Right hindlimb (tissue), 1 donor: Measurements from ENCODE around the gene CRYGS.
"Not testable (repeated sequence)": the region's sequence is repeated elsewhere in the genome, so short reads cannot be mapped to it uniquely, and the experiment has no call there.

Experiments
- DNase-seq: peaks from one replicate; pipeline ENCODE4 v3.0.0-alpha.2; 2018

Gene CRYGS

DNA sequence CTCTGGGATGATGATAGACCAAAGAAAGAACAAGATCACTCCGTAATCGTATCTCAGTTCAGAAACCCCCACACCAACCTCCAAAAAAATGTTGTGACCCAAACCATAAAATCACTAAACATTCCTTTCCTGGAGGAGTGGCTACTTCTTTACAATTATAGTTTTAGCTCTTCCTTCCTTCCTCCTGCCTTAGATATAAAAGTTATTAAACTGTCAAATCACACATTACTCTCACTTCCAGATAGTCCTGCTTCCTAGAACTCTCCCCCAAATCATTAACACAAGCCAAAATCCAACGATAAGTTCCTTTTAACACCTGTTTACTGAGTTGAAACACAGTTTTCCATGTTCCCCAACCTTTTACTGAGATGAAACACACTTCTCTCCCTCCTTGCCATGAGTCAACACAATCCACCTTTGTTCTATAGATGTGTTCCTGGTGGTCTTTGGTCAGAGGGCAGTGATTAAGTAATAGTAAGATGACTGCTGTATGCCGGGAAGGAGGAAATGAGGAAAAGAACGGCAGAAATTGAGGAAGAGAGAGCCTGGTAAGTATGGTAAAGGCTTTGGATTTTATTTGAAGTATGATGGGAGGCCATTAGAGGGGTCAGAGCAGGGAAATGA is 8.3 kb upstream of the CRYGS start:
- no peak for DNase-seq

DNA sequence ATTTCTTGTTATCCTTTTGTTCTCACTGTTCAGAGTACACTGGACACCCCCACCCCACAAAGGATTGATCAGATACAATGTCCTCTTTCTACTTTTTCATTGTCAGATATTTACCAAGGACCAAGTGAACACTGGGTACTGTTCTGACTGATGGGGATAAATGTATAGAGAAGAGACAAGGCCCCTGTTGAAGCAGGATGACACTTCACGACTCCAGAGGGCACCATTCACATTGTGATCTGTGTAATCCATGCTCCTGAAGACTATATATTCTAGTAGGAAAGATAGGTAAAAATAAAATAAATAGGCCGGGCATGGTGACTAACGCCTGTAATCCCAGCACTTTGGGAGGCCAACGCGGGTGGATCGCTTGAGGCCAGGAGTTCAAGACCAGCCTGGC is 7.2 kb upstream of the CRYGS start:
- no peak for DNase-seq

DNA sequence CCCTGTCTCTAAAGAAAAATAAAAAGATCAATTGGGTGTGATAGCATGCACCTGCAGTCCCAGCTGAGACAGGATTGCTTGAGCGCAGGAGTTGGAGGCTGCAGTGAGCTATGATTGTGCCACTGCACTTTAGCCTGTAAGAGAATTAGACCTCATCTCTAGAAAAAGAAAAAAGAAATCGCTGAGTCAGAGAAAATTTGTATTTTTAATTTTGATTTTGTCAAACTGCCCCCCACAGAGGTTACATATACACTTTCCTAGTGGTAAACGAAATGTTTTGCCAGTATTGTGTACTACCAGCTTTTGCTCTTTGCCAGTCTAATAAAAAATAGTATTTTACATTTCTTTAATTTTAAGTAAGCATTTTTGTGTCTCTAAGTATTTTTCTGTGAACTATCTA is 5.3 kb upstream of the CRYGS start:
- DNase-seq: no peak

DNA sequence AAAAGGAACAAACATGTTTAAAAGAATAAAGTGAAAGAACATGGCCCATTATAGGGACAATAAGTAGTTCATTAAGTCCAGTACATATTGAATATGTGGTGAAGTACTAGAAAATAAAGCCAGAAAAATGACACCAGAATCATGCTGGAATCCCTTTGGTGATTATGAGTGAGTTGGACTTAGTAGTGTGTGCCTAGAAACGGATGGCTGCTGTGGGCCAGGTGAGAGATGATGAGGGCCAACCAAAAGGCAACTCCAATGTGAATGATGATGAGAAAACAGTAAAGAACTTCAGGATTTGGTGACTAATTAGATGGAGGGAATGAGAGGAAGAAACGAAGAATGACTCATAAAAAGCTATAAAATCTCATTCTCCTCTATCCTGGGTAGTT is 3.3 kb downstream of the CRYGS start:
- no peak for DNase-seq

DNA sequence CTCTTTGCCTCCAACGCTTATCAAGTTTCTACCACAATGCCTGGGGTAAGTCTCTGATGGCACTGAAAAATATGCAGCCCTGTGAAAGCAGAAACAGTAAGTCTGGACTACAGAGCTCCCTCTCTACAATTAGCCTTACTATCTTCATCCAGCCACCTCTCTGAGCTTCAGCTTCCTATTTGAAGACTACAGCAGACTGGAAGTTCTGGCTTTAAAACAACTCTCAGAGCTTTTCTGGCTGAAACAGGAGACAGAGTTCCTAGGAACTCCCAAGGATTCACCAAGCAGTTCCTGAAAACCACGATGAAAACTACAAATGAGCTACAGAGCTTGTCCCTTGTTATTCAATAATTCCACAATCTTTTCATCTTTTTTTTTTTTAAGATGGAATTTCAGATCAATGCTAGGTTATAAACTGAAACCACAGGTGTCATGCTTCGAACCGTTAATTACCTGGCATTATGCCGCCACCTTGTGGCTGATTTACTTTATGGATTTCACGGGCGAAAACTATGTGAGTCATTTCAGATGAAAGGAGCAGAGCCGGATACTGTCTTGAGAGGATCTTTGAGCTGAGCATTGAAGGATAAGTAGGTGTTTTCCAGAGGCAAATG is 3.9 kb downstream of the CRYGS start:
- peak; percentile 73 for DNase-seq

DNA sequence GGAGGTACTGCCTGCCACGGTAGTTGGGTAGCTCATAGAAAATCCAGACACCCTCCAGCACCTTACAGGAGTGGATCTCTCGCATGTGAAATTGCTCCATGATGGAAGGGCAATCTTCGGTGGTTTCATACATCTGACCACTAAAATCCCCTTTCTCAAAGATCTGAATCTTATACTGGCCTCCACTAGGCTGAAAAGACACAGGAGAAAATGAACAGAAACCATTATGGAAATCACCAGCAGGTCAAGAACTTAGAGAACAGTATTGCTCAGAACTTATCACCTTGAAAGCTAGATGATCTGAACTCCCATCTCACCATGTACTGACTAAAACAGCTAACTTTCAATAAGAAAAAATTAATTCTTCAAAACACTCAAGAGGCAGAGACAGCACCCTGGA is 5.4 kb downstream of the CRYGS start:
- no peak for DNase-seq

DNA sequence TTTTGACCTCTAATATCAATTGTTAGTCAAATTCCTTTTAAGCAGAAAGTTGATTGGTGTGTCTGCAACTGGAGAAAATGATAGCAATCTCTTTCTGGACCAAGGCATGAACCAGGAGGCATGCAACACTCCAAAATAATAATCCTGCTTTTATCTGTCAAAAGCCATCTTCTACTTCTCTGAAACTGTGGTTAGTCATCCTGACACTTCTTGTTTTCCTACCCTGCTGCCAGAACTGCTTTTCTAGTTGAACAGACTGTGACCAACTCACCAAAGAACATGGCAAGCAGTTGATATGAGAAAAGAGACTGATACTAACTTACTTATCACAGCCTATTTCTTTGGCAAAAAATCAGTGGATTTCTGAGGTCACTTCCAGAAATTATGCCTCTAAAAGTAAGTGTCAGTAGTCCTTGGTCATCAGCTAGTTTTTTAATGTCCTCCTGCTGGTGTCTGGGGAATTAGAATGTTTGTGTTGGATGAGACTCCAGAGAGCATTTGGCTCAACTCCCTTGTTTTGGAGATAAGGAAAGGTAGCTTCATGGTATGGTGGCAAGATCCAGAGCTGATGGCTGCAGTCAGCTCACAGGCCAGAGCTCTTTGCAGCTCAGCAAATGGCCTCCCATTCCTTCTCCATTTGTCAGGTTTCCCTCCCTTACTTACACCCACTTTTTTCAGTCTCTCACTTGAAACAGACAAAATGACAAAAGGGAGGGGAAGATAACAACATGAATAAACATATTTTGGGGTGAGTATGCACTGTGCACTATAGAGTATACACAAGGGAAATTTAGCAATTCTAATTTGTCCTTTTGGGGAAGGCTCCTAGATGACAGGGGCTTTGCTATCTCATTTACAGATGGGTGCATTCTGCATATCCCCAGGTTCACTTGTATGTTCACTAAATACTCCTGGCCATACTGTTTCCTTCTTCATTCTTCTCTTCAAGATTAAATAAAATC is 7.0 kb downstream of the CRYGS start:
- no peak for DNase-seq

DNA sequence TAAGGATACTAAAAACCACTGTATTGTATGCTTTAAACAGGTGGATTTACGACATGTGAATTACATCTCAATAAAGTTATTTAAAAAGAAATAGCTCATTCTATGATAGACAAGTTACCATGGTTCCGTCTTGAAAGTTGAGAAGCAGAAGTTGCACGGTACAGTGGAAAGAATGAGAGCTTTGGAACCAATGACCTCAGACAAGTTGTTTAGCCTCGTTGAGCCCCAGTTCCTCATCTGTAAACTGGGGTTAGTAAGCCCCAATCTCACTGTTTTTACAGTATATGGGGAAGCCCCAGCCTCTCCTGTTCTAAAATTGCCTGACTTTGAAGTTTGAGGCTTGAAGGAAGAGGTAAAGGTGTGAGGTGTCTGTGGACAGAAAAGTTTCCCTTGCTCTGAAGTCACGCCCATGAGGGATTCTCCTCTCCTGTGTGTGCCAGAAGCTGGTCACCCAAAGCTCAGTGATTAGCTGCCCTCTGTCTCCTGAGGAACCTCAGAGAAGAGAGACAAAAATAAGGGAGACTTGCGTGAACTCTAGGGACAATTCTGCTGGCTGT is 10.0 kb downstream of the CRYGS start:
- DNase-seq: no peak

DNA sequence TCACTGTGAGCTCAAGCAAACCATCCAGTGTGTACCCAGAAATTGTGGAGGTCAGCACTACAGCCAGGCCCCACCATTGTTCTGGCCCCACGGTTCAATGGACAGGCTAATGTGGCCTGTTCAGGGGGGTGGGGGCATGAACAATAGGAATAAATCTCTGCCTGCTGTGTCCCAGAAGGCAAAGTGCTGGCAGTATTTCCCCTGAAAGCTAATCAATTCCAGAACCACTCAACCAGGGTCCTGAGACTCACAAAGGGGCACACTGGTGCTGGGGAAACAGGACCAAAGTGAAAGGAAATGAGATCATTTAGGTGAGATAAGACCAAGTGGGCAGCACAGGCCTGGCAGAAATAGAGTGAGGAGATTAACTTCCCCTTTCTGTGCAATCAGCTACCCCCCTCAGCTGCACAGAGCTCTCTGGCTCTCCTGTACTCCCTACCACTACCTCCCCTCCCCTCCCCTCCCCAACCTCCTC is 11.5 kb downstream of the CRYGS start:
- no peak for DNase-seq

DNA sequence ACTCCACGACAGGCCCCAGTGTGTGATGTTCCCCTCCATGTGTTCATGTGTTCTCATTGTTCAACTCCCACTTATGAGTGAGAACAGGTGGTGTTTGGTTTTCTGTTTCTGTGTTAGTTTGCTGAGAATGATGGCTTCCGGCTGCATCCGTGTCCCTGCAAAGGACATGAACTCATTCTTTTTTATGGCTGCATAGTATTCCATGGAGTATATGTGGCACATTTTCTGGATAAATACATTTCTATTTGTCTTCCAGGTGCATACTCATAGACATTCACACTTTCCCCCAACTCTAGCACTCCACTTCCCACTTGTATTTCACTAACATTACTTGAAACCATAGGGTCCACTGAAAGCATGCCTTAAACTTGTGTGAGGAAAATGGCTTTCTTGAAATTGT is 12.5 kb downstream of the CRYGS start:
- not testable (repeated sequence) for DNase-seq

DNA sequence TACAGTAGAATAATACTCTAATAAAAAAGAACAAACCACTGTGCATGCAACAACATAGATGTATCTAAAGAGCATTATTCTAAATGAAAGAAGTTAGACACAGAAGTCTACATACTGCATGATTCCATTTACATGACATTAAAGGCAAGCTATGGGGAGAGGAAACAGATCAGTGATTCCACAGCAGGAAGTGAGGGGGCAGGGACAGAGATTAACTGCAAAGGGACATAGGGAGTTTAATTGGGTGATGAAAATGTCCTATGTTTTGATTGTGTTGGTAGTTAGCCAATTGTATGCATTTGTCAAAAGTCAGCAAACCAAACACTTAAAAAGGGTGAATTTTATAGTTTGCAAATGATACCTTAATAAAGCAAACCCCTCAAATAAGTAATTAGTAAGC is 13.8 kb downstream of the CRYGS start:
- DNase-seq: no peak

DNA sequence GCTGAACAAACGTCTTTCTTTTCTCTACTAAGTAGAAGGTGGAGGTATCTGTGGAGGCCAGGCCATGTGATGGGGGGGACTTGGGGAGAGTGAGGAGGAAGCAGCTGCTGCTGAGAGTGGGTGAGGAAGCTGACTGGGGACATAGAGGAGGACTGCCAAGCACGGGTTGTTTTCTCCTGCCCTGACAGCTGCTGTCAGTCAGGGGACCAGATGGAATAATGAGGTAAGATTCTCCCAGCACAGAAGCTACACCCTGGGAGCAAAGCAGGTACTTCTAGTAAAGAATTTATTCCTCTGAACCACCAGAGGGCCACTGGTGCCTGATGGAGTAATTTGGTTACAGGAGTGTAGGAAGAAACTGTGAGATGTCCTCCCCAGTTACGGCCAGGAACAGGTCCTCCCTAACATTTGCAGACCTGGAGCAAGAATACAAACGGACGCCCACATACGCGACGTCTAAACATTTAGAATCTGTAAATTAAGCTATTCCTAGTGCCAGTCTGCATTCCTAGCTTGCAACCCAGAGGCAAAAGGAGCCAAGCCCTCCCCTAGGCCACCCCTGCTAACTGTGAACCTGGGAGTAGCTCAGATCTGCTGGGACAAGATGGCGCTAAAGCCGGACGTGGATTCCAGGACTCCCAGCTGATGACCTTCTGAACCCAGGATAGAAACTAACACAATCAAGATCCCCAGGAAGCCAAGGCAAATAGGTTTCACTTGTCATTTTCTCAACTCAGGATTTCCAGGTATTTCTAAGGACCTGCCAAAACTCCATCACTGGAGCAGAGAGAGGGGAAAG is 14.8 kb downstream of the CRYGS start:
- DNase-seq: no peak

DNA sequence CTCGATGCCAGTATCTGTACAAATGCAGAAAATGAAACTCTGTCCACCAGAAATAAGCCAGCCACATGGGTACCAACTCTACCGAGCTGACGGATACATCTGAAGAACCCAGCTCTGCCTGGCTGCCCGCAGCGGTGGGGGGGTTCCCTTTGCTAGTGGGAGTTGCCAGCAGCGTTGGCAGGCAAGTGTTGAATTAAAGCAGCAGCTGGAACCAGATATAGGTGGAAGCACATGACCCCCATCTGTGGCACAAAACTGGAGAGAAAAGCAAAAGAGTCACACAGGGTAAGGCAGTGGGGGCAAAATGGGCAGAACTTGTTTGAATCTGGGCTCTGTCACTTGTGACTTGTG is 17.9 kb downstream of the CRYGS start:
- peak; percentile 24 for DNase-seq

DNA sequence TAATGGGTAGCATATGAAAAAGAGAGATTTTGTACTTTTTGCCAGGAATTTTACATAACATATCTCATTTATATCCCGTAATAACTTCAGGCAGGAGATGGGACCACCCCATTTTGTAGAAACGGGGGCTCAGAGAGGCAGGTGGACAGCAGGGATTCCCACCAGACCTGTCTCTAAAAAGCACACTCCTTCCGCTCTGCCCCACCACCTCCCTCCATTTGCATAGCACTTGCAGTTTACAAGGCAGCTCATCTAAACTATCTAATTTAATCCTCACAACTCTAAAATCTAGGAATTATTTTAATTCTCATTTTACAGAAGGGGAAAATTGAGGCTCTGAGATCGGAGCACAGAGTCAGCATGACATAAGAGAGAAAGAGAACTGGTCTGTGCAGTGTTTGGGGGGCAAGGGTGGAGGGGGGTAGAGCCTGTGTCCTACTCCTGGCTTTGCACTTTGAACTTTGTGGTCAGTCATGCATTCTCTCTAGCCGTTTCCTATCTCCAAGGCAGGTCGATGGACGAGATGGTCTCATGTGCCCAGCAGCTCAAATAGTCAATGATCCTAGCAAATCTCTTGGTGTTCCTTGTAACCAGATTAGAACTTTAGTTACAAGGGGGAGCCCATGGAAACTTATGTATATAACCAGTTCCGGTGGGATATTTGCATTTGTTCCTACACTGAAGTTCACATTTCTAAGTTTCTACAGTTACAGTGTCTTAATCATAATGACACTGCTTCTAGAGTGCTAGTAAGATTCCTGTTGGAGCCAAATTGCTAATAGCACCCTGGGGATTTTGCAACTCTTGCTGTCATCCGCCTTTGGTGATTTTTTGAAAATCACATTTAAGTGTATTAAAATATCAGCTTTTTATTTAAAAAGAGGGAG is 18.6 kb downstream of the CRYGS start:
- DNase-seq: no peak

DNA sequence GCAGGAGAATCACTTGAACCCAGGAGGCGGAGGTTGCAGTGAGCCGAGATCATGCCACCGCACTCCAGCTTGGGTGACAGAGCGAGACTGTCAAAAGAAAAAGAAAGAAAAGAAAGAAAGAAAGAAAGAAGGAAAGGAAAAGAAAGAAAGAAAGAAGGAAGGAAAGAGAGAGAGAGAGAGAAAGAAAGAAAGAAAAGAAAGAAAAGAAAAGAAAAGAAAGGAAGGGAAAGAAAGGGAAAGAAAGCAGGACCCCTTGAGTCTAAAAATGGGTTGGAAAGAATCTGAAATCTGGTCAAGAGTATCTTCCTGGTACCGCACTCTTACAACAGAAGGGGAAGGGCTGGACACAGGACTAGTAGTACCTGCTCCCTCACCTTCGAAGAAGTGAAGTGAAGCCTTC is 19.6 kb downstream of the CRYGS start:
- DNase-seq: no peak

DNA sequence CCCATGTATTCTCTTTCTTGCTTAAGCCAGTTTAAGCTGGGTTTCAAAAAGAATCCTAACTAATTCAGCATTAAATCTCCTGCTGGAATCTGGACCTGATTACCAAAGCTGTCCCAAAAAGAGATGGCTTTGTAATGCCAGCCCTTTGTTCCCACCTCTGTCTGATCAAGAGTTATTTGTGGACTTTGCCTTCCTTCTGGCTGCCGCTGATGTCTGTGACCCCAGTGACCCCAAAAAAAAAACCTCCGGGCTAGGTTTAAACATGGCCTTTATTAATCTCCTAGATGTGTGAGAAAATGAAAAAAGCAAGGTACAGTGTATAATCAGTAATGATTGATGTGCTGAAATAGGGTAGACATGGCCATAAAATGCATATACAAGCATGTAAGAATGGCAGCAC is 20.7 kb downstream of the CRYGS start:
- no peak for DNase-seq

DNA sequence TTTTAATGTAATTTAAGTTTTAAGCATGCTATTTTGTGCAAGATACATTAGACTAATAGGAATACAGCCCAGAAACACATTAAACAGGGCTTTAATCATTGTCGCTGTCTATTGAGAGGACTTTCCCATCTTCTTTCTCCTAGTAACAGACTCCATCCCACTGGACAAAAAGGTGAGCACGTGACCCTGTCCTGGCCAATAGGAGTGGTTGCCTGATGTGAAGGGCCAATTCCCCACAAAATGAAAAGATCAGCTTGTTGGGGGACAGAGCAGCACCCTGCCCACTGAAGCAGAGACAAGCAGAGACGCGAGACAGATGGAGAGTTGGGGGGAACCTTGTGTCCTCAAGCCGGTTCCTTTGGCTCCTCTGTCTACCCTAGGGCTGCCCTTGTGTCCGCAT is 21.2 kb downstream of the CRYGS start:
- no peak for DNase-seq

DNA sequence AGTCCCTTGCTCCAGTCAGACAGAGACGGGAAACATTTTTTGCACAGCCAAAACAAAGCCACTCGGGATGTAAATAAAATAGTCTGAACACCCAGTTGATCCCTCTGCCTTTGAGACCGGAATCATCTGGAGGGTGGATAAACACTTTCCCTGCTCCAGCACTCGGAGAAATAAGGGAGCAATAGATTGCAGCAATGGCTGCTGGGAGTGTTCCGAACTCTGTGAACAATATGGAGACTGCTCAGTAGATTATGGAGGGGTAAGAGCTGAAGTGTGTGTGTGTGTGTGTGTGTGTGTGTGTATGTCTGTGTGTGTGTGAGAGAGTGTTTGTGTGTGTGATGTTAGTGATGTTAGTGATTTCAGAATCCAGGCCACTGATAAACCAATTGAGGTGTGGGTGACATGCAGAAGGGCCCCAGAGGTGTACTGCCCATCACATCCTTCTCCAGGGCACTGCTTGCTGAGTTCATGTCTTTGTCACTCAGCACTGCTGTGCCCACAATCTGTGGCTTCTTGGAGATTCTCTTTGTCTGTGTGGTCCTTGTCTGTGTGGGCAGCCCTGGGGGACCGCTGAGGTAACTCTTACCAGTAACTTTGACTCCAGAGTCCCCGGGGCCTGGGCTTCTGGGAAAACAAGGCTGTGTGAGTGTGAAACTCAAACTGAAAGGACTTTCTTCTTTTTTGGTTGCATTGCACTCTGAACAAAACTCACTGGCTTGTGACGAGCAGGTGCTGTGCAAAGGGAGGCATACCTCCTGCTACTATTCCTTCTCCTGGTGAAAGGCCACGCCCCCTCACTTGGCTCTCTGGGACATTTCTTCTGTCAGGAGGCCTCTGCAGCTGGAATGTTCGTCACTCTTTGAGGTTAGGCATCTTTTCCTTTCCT is 23.0 kb downstream of the CRYGS start:
- DNase-seq: no peak

DNA sequence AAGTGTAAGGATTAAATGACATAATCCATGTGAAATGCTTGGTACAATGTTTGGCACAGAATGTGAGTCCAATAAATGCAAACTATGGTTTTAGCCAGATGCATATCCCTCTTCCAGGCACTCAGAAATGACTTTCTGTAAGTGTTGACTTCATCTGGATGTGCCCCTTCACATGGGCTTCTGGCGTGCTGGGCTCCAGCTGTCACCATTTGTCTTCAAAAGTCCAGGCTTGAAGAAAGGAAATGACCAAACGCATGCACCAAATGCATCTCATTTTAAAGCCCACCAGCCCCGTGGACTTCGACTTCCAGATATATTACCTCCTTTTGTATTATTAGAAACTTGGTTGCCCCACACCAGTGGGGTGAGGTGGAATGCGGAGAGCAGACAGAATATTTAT is 23.7 kb downstream of the CRYGS start:
- no peak for DNase-seq

DNA sequence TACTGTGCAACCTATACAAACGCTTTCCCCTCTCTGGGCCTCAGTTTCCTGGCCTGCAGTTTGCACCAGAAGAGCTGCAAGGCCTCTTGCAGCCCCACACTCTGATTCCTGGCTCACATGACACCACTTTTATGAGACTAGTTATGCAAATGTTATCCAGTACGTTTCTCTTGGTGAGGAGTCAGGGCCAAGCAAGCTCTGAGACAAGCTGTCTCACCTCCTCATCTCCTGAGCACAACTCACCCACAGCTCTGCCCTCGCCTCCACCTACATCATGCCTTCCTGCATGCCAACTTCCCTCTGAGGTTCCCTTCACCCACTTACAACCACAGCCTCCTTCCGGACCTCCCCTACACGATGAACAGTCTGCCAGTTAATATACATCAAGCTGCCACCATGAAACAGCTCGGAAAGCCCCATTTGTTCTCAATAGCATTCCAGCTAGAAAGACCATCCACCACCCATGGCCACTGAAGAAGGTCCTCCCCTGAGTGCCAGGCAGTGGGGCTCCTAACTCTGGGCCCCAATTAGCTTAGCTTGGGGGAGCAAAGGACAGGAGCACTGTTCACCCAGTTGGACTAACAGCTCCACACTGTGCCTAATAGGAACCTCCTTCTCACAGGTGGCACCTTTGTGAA is 25.0 kb downstream of the CRYGS start:
- no peak for DNase-seq
